Activated CD4-positive, alpha-beta T cell treated with anti-CD3 and anti-CD28 coated beads, Interleukin-2, amount 50 U/mL, for 48 hours (primary cell): ENCODE data around the gene ADD1.
"Not testable (repeated sequence)": the region's sequence is repeated elsewhere in the genome, so short reads cannot be mapped to it uniquely, and the experiment has no call there.

Source experiments
- DNase-seq, 2 experiments: peaks; one replicate each; pipeline ENCODE4 v3.0.0-alpha.2; 2020

Gene ADD1

DNA sequence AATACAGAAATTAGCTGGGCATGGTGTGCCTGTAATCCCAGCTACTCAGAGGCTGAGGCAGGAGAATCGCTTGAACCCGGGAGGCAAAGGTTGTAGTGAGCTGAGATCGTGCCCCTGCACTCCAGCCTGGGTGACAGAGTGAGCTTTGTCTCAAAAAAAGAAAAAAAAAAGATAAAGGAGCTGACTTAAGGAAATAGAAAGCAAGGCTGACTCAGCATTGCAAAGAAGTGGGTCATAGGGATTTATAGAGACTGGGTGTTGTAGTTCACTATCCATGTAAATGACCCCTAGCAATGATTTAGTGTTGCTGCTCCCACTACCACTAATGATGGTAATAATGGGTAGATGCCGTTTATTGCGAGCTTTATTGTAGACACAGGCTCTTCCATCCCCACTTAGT, 47.6 kb downstream of the ADD1 start:
- no peak for DNase-seq

DNA sequence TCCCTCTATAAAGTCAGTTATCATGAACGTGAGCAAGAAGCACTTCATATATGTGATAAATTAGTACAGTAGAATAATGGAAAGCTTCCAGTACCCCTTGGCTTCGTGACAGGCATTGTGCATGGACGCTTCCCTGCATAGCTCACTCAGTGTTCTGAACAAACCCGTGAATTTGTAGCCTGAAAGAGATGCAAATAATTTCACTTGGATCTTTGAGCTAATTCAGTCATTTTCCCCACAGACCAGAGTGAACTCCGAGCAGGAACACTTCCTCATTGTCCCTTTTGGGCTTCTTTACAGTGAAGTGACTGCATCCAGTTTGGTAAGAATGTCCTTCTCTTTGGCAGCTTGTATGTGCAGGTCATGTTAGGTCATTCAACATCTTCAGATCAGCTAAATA, 50.1 kb downstream of the ADD1 start:
- DNase-seq: no peak

DNA sequence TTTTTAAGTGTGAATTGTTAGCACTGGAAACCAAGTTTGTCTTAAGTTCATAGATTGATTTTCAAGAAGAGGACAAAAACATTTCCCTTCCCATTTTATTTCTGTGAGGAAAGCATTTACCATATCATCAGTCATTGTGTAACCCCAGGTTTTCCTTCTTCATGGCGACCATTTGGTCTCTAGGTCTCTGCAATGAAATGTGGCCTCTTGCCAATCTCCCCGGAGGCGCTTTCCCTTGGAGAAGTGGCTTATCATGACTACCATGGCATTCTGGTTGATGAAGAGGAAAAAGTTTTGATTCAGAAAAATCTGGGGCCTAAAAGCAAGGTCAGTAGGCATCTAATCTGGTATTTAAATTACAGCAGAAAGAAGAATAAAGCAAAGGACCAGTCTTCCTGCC, 54.4 kb downstream of the ADD1 start:
- DNase-seq: no peak

DNA sequence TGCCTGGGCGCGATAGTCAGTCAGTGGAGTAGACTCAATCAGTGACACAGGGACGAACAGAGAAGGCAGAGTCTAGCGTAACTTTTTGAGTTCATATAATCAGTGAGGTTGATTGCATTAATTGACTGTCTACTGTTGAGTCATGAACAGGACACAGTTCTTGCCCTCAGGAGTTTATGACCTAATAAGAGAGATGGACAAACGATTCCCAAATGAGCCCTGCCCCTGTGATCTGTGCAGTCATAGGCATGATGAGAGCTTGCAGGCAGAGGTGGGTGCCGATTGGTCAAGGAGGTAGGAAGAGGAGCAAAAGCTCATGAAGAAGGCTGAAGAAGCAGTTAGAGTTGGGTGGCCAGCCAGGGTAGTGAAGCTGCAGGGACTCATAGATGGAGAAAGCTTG, 57.1 kb downstream of the ADD1 start:
- DNase-seq: no peak

DNA sequence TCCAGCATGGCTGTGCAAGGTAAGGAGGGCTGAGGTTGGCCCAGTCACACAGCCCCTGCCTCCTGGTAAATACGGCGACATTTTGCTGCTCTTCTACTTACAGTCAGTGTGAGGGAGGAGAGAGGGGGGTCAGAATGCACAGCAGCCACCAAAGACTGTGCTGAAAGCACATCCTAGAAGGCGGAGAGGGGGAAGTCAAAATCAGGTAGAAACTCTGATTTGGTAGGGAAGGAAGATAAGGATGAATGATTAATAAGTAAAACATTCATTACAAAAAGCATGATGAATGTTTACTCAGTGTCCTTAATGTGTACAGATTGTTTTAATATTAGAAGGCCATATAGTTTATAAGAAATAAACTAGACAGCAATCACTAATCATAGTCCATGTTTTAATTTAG, 57.5 kb downstream of the ADD1 start:
- DNase-seq: no peak

DNA sequence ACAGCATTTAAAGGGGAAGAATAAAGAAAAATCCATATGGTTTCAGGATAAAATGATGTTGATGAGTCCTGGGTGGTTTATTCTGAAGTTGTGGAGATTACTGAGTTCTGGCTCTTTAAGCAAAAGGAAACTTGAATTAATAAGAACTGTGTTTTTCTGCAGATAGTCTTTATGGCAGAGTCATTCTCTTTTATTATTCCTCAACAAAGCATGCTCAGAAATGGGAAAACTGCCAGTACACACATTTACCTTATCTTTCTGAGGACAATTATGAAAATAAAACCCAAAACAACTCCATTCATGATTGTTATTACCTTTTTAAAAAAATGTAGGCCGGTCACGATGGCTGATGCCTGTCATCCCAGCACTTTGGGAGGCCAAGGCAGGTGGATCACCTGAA, 58.5 kb downstream of the ADD1 start:
- no peak for DNase-seq

DNA sequence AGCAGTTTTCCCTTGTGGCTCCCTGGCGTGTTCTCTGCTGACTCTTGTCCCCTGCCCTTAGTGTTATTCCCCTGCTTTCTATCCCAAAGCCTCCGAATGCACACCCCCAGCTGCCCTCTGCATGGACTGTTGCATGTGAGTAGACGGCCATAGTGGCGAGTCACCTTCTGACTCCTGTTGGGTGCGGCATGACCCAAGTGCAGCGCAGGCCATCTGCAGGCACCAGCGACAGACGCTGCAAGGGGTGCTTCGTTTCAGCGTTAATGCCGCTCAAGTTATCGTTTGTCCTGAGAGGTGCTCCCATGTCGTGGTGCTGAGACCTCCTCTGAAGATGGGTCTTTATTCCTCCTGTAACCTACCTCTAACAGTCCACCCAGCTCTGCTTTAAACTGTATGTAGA, 61.9 kb downstream of the ADD1 start:
- DNase-seq: no peak

DNA sequence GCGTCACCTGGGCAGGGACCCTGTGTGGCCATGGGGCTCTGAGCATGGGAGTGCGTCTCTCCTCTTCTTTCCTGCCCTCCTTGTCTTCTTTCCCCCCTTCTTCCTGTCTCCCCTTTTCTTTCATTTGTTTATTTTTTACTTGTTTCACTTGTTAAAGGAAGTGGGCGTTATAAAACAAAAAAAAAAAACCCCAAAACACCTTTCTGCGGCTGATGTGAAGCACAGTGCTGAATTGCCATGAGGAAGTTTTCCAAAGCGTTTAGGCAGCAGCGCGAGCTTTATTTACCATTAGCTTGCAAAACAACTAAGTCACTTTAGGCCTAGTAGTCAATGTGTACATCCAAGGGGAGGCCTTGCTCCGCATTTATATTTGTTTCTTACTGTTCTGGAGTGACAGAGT, 62.6 kb downstream of the ADD1 start:
- DNase-seq: no peak

DNA sequence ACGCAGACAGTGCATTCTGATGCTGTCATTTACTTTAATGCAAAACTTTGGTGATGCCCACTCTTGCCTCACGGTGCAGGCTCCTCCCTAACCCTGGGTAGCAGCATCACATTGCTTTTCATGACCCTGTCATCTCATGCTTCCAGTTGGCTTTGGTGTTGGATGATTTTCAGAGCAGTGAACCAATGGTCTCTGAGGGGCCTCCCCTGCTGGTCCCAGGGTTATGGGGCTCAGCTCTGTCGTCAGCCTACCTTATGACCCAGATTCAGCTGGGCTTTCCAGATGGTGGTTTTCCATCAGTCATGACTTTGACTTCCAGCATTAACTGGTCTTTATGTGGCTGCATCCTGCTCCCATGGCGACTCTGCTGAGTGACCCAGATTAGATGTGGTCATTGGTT, 63.6 kb downstream of the ADD1 start:
- no peak for DNase-seq

DNA sequence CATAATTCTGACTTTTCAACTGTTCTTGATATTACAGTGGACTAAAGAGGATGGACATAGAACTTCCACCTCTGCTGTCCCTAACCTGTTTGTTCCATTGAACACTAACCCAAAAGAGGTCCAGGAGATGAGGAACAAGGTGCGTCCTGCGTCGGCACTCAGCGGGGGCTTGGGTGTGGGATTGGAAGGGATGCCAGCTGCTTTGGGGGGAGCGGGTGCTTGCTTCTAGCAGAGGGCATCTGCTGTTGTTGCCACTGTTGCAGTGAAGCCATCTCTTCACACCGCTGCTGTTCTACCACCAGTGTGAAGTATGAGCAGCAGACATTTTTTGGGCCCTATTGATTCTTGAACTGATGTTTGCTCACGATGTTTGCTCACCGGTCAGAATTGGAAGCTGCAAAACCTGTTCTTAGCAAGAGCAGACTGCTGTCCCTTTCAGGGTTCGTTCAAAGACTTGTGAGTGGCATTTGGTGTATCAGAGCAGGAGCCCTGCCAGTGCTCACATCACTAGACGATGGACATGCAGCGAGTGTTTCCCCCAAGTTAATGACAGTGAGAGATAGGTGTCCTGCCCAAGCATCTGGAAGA, 64.2 kb downstream of the ADD1 start:
- no peak for DNase-seq

DNA sequence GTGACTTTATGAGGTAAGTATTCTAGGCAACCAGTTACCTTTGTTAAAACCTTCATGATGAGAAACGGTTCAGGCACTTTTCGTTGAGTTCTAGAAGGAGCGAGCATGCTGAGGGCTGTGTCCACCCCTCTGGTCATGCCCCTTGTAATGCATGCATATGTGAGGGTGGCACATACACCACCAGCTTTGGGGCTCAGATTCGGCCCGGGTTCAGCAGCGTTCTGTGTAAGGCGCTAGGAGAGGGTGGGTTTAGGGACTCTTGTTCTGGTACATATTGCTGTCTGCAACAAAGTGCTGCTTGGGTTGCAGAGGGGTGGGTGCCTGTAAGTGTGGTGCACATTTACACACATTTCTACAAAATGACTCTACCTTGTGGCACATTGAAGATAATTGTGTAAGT, 65.0 kb downstream of the ADD1 start:
- DNase-seq: no peak

DNA sequence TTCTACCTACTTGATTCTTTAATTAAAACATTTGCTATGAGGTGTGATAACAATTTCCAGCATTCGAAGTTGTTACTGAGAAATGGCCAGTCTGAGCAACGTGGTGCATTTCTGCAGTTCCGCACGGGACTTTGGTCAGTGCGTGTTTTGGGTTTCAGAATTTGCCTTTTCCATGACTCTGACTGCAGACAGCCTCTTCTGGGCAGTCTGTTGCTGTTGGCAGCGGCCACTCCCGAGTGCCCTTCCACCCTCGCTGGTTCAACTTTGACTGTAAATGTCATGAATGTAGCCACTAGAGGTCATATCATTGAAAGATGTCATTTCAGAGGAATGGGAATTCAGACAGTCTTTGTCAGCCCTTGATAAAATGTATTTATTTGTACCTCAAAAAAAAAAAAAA, 65.9 kb downstream of the ADD1 start:
- DNase-seq: no peak

DNA sequence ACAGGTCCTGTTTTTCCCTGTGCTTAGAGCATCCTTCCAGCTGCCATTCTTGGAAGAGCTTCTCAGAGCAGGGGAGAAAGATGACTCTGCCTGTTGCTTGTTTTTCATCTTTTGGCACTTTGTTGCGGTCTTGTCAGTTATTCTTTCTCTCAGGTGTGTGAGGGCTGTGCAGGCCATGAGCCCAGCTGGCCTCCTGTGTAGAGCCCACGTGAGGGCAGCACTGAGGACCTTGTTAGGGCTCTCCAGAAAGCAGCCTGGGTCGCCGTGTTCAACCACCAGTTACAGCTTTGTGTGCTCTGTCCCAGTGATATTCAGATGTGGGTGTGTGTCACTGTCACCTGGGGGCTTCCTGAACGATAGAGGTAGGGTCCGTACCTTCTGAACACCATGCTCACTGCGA, 66.8 kb downstream of the ADD1 start:
- no peak for DNase-seq

DNA sequence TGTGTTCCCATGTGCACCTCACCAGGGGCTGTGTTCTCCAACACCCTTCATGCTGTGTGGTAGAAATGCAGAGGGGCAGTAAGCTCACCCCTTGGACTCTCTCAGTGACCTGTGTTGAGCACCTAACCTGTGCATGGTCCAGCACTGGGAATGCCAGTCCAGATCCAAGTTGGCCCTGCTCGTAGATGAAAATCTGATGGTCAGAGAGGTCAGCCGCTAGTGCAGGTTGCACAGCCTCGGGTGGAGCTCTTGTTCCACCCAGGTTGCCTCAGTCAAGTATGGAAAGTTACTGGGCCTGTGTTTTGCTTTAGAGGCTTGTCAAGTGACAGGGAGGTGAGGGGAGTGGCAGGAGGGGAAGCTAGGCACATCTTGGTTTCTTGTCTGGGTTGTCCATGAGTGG, 68.2 kb downstream of the ADD1 start:
- DNase-seq: no peak

DNA sequence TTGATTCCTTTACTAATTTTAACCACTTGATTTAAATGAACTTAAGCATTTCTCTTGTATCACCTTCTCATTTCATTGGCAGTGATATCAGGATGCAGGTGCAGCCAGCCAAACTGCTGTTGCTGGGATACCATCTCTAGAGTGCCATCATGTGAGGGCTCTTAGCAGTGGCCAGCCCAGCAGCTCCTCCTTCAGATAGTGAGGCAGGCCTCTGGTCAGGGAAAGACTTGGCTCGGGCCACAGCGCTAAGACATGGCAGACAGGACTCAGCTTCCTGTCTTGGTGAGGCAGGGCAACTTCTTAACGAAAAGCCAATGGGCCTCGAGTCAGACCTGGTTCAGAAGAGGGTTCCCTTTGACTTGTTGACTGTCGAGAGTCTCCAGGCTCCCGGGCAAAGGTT, 69.5 kb downstream of the ADD1 start:
- DNase-seq: no peak

DNA sequence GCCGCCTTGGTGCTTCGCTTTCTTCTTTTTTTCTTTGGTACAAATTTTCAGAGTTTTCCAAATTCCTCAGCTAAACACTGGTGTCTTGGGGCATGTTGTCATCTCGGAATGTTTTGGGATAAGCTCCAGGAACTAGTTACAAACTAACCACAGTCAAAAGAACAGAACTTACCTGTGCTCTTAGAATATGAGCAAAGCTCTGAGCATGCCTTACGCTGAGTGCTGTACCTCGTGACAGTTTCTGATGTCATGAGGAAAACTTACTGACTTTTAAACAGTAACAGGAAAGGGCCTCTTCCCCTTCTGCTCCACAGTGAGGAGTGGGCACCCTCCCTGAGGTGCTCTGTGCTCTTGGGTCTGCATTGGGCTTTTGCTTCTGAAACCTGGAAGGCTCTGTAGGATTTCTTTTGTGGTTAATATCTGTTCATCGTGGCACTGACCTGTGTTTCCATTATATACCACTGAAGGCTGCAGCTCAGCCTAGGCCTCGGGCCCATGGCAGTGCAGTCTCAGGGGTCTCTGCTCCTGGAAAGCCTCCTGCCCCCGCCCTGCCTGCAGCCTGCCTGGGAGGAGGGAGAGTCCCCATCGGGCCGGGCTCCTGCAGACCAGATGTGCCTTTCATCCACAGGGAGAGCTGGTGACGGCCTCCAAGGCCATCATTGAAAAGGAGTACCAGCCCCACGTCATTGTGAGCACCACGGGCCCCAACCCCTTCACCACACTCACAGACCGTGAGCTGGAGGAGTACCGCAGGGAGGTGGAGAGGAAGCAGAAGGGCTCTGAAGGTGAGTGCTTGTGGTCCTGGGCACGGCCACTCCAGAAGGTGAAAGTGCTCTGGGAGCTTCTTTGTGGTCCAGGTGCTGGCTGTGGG, 70.8 kb downstream of the ADD1 start:
- DNase-seq: no peak

DNA sequence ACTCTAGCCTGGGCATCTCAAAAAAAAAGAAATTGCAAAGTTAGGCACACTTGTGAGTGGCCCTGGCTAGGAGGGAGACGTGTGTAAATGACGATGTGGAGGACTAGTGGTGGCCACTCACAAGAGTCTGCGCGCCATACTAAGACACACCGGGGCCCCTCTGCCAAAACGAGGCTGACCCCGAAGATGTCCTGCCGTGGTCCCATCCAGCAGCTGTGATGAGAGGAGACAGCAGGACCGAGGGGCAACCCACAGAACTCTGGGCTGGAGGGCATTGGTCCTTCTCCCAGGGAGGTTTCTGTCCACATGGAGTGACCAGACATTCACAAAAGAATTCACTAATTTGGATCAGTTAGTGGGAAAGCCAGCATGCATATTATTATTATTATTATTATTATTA, 72.1 kb downstream of the ADD1 start:
- DNase-seq: no peak

DNA sequence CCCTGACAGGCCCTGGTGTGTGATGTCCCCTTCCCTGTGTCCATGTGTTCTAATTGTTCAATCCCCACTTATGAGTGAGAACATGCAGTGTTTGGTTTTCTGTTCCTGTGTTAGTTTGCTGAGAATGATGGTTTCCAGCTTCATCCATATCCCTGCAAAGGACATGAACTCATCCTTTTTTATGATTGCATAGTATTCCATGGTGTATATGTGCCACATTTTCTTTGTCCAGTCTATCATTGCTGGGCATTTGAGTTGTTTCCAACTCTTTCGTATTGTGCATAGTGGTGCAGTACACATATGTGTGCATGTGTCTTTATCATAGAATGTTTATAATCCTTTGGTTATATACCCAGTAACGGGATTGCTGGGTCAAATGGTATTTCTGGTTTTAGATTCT, 73.1 kb downstream of the ADD1 start:
- DNase-seq: not testable (repeated sequence)

DNA sequence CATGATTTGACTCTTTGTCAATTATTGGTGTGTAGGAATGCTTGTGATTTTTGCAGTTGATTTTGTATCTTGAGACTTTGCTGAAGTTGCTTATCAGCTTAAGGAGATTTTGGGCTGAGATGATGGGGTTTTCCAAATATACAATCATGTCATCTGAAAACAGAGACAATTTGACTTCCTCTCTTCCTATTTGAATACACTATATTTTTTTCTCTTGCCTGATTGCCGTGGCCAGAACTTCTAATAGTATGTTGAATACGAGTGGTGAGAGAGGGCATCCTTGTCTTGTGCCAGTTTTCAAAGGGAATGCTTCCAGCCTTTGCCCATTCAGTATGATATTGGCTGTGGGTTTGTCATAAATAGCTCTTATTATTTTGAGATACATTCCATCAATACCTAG, 74.7 kb downstream of the ADD1 start:
- not testable (repeated sequence) for DNase-seq

DNA sequence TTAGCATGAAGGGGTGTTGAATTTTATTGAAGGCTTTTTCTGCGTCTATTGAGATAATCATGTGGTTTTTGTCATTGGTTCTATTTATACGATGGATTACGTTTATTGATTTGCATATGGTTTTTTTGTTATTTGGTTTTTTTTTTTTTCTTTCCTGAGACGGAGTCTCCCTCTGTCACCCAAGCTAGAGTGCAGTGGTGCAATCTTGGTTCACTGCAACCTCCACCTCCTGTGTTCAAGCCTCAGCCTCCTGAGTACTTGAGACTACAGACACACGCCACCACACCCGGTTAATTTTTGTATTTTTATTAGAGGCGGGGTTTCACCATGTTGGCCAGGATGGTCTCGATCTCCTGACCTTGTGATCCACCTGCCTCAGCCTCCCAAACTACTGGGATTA, 75.1 kb downstream of the ADD1 start:
- not testable (repeated sequence) for DNase-seq

DNA sequence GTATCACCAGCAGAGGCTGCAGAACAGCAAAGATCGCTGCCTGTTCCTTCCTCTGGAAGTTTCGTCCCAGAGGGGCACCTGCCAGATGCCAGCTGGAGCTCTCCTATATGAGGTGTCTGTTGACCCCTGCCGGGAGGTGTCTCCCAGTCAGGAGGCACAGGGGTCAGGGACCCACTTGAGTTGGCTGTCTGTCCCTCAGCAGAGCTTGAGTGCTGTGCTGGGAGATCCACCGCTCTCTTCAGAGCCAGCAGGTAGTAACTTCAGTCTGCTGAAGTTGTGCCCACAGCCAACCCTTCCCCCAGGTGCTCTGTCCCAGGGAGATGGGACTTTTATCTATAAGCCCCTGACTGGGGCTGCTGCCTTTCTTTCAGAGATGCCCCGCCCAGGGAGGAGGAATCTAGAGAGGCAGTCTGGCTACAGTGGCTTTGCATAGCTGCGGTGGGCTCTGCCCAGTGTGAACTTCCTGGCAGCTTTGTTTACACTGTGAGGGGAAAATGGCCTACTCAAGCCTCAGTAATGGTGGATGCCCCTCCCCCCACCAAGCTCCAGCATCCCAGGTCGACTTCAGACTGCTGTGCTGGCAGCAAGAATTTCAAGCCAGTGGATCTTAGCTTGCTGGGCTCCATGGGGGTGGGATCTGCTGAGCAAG, 78.9 kb downstream of the ADD1 start:
- DNase-seq: not testable (repeated sequence)

DNA sequence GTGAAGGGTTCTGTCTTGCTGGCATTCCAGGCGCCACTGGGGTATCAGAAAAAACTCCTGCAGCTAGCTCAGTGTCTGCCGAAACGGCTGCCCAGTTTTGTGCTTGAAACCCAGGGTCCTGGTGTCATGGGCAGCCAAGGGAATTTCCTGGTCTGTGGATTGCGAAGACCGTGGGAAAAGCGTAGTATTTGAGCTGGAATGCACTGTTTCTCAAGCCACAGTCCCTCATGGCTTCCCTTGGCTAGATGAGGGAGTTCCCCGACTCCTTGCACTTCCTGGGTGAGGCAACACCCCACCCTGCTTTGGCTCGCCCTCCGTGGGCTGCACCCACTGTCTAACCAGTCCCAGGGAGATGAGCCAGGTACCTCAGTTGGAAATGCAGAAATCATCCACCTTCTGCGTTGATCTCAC, 79.5 kb downstream of the ADD1 start:
- no peak for DNase-seq

DNA sequence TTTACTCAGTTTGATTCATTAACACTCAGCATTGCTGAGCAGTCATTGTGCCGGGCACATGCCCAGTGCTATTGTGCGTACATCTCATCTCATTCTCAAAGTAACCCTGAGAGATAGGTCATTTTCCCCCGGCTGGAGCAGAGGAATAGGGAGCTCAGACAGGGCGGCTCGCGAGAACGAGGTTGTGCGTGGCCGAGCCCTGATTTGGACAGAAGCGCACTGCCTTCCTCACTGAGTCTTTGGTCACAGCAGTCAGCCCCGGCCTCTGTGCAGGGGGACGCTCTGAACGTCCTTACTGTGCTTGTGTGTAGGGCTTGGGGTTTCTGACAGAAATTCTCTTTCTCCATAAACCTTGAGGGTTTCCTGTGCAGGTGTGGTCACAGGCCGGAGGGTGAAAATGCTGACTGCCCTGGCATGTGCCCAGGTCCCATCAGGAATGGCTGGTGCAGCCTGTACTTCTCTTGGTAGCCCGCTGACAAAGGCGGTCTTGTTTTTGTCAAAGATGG, 80.1 kb downstream of the ADD1 start:
- DNase-seq: no peak

DNA sequence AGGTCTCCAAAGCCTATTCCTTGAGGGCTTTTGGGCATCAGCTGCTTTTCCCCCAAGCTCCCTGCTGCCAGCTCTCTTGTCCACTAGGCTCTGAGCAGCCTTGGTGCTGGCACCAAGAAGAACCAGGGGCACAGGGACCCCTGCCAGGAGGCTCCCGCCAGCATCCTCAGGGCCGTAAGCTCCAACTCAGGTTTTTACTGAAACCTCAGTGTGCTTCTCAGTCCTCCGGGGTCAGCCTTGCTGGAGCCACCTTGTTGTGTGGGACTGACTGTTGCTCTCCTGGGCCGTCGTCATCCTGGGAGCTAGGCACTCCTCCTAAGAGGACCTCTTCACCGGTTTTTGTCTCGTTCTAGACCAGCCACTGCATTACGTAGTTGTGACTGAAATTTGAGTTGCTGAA, 80.6 kb downstream of the ADD1 start:
- DNase-seq: no peak
